Ovary (tissue), 9 donors: ENCODE results near the gene RNF138. TPM values are rescaled to one million over a fixed set of nuclear protein-coding genes. Genes with fewer than 3 reads are reported as not detected.

Experiments
- DNase-seq, 5 donors: peaks; one replicate each; pipeline ENCODE4 v3.0.0-alpha.2; 2019 to 2020
- H3K27ac ChIP-seq, 2 donors: fragments of 200-600 bp; one replicate each; pipeline versions ENCODE4 v1.5.1 to v1.8.0; 2019 to 2022
- H3K27me3 ChIP-seq: fragments of 200-600 bp; one replicate; pipeline ENCODE4 v1.8.0; 2022
- H3K36me3 ChIP-seq: fragments of 200-600 bp; sonication (generic); one replicate; pipeline ENCODE4 v1.5.1; 2019
- H3K4me1 ChIP-seq: one replicate; pipeline ENCODE4 v1.8.1; 2013; ENCODE audit warnings: mild to moderate bottlenecking, moderate library complexity; ENCODE audit not compliant: insufficient read depth
- H3K4me3 ChIP-seq: fragments of 200-600 bp; sonication (generic); one replicate; pipeline ENCODE4 v1.5.1; 2017
- H3K9me3 ChIP-seq, 2 donors: fragments of 200-600 bp in 1 of 2; sonication (generic) in 1 of 2; one replicate each; pipeline versions ENCODE4 v1.5.1 to v1.8.1; 2013 to 2019; ENCODE audit warnings: mild to moderate bottlenecking in 1 of 2, moderate library complexity in 1 of 2
- EP300 ChIP-seq: sonication (generic); formaldehyde crosslinking; IDR thresholded peaks from one replicate; pipeline ENCODE4 v1.6.1; 2017; ENCODE audit warnings: antibody characterized with exemption
- POLR2A ChIP-seq: fragments of 450-650 bp; IDR thresholded peaks from one replicate; pipeline ENCODE4 v1.6.1; 2017; ENCODE audit warnings: antibody characterized with exemption, mild to moderate bottlenecking, moderate library complexity
- WGBS, 3 donors: extraction: QIAGEN DNeasy Blood & Tissue Kit in 1 of 3; methylation state at CpG; one replicate each; pipeline versions ENCODE4 v1.1.5 to v1.1.7; 2013 to 2017; 5-methylcytosine and 5-hydroxymethylcytosine counted together
- intact Hi-C, 4 donors: fragments of 100-400 bp; cut with DNase I; formaldehyde crosslinking; loops; one replicate each; pipeline versions ENCODE4 v1.11.0 to v1.15.1; 2022 to 2023
- polyA plus RNA-seq, 2 donors: library from polyadenylated mRNA; stranded (reverse); fragments of 200-250 nt in 1 of 2; fragments of 350-450 nt in 1 of 2; fragmentation: Illumina TruSeq in 1 of 2; extraction: RNeasy Lipid Tissue Mini Kit (QIAGEN cat#74804) in 1 of 2; gene quantifications; one replicate each; pipeline ENCODE4 v1.2.3, GENCODE V29; 2013 to 2014
- total RNA-seq, 7 donors: library from RNA; depleted of rRNA in 2 of 7; stranded (reverse); fragments of >200 nt in 2 of 7; fragmentation: NEBNext Ultra II Directional in 3 of 7; extraction: Animal tissue kit (Norgen Biotek cat#: 25700) in 3 of 7; gene quantifications; one replicate each; pipeline versions ENCODE4 v1.1.0 to v1.2.4, GENCODE V29; 2016 to 2023
- TF ChIP-seq, protein P1 (sequence below), 3 donors: fragments of 450-650 bp in 2 of 3; fragments of 200-600 bp in 1 of 3; IDR thresholded peaks; one replicate each; pipeline versions ENCODE4 v1.5.1 to v1.8.0; 2016 to 2022; ENCODE audit warnings: antibody characterized with exemption in 3 of 3, mild to moderate bottlenecking in 1 of 3
- donor health status: DM: no; HTN: no; CAD: no; lungs with moderate emphysema.
- donor health status: DM: no; HTN: no; CAD: no.
- donor health status: Bipolar disorder and iron deficiency.
- donor health status: DM: yes; HTN: yes; CAD: no.
- donor health status: DM: no; HTN: no; CAD: no.
- donor health status: DM: yes; HTN: yes; CAD: no.

RNF138 gene
- total and polyA plus RNA-seq, 9 donors, result 10.2 to 41.9 (median 24.8) TPM

DNA sequence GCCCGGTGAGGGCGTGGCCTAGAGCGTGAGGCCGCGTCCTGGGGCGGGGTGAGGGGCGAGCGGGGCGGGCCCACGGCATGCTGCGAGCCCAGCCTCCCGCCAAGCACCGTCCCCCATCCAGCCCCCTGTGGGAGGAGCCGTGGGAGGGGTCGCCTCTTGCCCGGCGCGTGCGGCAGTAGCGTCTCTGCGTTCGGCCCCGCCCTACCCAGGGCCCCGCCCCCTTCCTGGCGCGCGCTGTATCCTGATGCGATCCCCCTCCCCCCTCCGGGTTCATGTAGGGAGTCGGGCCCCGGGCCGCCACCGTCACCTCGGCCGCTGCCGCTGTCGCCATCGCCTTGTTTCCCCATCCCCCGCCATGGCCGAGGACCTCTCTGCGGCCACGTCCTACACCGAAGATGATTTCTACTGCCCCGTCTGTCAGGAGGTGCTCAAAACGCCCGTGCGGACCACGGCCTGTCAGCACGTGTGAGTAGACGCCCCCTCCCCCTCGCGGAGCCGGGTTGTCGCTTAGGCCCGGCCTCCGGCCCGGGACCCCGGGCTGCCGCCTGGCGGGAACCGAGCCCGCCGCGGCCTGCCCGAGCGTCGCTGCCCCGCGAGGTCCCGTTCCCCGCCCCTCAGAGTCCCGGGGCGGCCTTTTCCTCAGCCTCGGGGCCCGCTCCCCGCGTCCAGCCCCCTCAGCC, 888 bp downstream of the RNF138 start:
- TF ChIP-seq EP300 (no peak), POLR2A (peak; percentile 59)
- TF ChIP-seq, protein P1, sequence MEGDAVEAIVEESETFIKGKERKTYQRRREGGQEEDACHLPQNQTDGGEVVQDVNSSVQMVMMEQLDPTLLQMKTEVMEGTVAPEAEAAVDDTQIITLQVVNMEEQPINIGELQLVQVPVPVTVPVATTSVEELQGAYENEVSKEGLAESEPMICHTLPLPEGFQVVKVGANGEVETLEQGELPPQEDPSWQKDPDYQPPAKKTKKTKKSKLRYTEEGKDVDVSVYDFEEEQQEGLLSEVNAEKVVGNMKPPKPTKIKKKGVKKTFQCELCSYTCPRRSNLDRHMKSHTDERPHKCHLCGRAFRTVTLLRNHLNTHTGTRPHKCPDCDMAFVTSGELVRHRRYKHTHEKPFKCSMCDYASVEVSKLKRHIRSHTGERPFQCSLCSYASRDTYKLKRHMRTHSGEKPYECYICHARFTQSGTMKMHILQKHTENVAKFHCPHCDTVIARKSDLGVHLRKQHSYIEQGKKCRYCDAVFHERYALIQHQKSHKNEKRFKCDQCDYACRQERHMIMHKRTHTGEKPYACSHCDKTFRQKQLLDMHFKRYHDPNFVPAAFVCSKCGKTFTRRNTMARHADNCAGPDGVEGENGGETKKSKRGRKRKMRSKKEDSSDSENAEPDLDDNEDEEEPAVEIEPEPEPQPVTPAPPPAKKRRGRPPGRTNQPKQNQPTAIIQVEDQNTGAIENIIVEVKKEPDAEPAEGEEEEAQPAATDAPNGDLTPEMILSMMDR (IDR thresholded peaks at IDR 0.05), result no peak
- Histone ChIP-seq H3K4me3 (peak overlapping the region; percentile 65), H3K36me3 (no peaks in the 10 kb centered on the region), H3K9me3 (no peaks in the 10 kb centered on the region), H3K27me3 (no peaks in the 10 kb centered on the region), H3K27ac (peak overlapping the region; percentile 87 to 99), H3K4me1 (peaks cover 2% of the 10 kb centered on the region)
- WGBS, 3 donors, result 1% methylated on average over 56 to 77 of the region's 77 CpGs
- intact Hi-C loops, result loop anchor here in 2 of 4 donors (2.0 to 5.0 kb wide), 2 partner anchors 74 to 150 kb away; partner anchors contain the start of genes RNF125 (in 1 of the 2) and TRAPPC8 (in 1 of the 2)
- peak; percentile 99 to 100 (median 100) for DNase-seq

DNA sequence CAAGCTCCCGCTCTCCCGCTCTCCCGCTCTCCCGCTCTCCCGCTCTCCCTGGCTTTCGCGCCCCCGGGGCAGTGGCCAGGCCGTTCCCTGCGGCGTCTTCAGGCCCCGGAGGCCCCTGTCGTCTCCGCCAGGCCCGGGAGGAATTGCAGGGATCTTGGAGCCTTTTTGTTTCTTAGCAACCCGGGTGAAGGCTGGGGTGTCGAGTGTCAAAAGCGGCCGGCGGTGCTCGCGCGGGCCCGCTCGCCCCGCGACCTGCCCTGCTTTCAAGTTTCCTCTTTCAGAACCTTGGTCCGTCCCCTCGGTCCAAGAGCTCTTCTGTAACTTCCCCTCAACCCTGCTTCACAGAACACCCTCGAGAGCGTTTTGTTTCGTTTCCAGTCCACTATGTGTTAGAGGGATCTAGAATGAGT, 1.4 kb downstream of the RNF138 start:
- TF ChIP-seq, protein P1 (IDR thresholded peaks at IDR 0.05), result no peak
- no peak for TF ChIP-seq EP300
- TF ChIP-seq POLR2A, result no peak
- H3K27ac ChIP-seq, result peak overlapping the region; percentile 87 to 99
- peak overlapping the region; percentile 65 for H3K4me3 ChIP-seq
- no peaks in the 10 kb centered on the region for H3K9me3 ChIP-seq
- H3K4me1 ChIP-seq, result peaks cover 4% of the 10 kb centered on the region
- H3K27me3 ChIP-seq, result no peaks in the 10 kb centered on the region
- intact Hi-C loops, result loop anchor here in 2 of 4 donors (2.0 to 5.0 kb wide), 2 partner anchors 74 to 151 kb away; partner anchors contain the start of genes RNF125 (in 1 of the 2) and TRAPPC8 (in 1 of the 2)
- 0 to 1% (median 0%) methylated on average over 32 of the region's 32 CpGs for WGBS, 3 donors
- H3K36me3 ChIP-seq, result no peaks in the 10 kb centered on the region
- DNase-seq, result peak in 4 of 5 donors; percentile 37 to 66 (median 55)

DNA sequence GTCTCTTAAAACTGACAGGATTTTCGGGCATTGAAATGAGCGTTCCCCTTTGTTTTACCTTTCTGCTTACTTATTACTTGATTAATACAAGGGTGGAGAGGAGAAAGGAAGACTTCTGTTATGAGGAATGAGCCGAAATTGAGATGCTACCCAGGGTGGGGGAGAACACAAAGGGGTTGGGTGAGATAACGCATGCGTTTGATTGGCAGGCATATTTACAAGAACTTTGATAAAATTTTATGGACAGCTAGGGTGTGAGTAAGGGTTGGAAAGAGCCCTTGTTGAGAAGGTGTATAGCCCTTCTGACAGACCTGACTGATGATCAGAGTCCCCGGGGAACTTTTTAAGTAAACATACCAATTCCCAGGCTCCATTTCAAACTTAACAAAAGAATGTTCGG, 1.8 kb downstream of the RNF138 start:
- Histone ChIP-seq H3K36me3 (no peaks in the 10 kb centered on the region), H3K27ac (peak overlapping the region; percentile 87 to 99), H3K9me3 (no peaks in the 10 kb centered on the region), H3K27me3 (no peaks in the 10 kb centered on the region), H3K4me3 (peak overlapping the region; percentile 65), H3K4me1 (peaks cover 4% of the 10 kb centered on the region)
- DNase-seq, result no peak
- no peak for TF ChIP-seq POLR2A
- TF ChIP-seq, protein P1 (IDR thresholded peaks at IDR 0.05), result no peak
- no peak for TF ChIP-seq EP300
- 7 to 10% (median 9%) methylated on average over 7 of the region's 7 CpGs for WGBS, 3 donors
- intact Hi-C loops, result loop anchor here in 2 of 4 donors (2.0 to 5.0 kb wide), 2 partner anchors 75 to 151 kb away; partner anchors contain the start of genes RNF125 (in 1 of the 2) and TRAPPC8 (in 1 of the 2)

DNA sequence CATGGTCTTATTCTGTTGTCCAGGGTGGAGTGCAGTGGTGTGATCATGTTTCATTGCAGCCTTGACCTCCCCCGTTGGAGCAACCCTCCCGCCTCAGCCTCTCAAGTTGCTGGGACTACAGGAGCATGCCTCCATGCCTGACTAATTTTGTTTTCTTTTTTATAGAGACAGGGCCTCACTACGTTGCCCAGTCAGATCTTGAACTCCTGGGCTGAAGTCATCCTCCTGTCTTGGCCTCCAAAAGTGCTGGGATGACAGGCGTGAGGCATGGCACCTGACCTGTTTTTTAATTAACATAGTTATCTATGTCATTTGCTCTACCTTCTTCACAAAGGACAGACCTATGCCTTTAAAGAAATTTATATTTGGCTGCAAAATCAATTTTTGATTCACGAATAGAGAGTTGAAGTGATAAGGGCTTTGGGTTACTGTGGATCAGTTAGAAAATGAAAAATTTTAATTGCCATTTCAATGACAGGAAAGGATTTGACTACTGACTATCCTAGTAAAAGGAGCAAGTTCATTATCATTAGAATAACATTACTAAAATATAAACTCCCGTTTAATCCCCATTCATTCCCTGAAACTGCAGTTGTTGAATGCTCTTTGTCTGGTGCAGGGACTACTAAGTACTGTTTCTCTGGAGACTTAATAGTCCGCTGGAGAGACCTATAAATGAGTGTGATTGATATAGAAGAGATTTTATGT, 3.7 kb downstream of the RNF138 start:
- H3K4me1 ChIP-seq, result peaks cover 4% of the 10 kb centered on the region
- whole genome bisulfite sequencing, 3 donors, result 77 to 84% (median 80%) methylated on average over 7 of the region's 7 CpGs

More for the DNA sequence above, 3.7 kb downstream of the RNF138 start:
- Histone ChIP-seq H3K4me3 (no peak overlapping the region), H3K36me3 (no peaks in the 10 kb centered on the region), H3K27ac (no peak overlapping the region), H3K27me3 (no peaks in the 10 kb centered on the region), H3K9me3 (no peaks in the 10 kb centered on the region)
- TF ChIP-seq, protein P1 (IDR thresholded peaks at IDR 0.05), result no peak
- no peak for TF ChIP-seq EP300
- TF ChIP-seq POLR2A, result no peak
- DNase-seq, result no peak
- intact Hi-C loops, result no loop called here
